ENCODE data around the gene AXIN1. TPM values are rescaled to one million over a fixed set of nuclear protein-coding genes. Genes with fewer than 3 reads are reported as not detected.

The AXIN1 gene
- total RNA-seq, 1 experiment from 2014 or later = 42.0 TPM

DNA sequence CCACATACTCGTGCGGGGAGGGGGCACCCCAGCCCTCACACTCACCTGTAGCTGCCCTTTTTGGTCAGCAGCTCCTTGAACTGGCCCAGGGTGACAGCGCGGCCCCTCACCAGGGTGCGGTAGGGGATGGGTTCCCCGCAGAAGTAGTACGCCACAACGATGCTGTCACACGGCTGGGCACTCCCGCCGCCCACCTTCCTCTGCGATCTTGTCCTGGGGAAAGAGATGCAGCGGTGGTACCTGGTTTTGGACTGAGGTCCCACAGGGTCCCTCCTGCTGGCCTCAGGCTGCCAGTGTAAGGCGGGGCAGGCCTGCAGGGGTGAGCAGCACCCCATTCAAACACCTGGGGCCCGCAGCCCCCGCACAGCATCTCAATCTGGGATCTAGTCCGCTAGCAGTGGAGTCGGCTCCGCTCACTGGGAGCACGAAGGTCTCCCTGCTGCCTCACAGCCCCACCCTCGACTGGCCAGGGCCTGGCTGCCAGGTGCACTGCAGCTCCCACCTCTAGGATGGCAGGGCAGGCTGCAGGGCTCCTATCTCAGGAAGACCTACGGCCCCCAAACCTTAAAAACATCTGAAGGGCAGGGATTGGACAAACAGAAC, 63.0 kb downstream of the AXIN1 start:
- H2AFZ ChIP-seq = no peak overlapping the region
- no peak overlapping the region for H3K4me2 ChIP-seq
- BruUV-seq (replicated peaks) = no TSS peak
- H3K4me1 ChIP-seq (replicated peaks; ENCODE audit: insufficient read depth) = no peaks in the 10 kb centered on the region
- H3K9me3 ChIP-seq (ENCODE audit: insufficient read depth, low read depth) = no peaks in the 10 kb centered on the region
- no peaks in the 10 kb centered on the region for H3K9me2 ChIP-seq (ENCODE audit: insufficient read depth)
- H3K36me3 ChIP-seq (ENCODE audit: low read depth) = no peaks in the 10 kb centered on the region
- no peak overlapping the region for H3K27ac ChIP-seq
- peaks cover 5% of the 10 kb centered on the region; the same call in 1 of the 2 replicates for H3F3A ChIP-seq (ENCODE audit: insufficient read depth, low read depth)
- POLR2A ChIA-PET (ENCODE audit: unreplicated experiment) = no interaction called here
- no peaks in the 10 kb centered on the region for H3K79me2 ChIP-seq (ENCODE audit: low read depth)
- TF ChIP-seq, protein P1, sequence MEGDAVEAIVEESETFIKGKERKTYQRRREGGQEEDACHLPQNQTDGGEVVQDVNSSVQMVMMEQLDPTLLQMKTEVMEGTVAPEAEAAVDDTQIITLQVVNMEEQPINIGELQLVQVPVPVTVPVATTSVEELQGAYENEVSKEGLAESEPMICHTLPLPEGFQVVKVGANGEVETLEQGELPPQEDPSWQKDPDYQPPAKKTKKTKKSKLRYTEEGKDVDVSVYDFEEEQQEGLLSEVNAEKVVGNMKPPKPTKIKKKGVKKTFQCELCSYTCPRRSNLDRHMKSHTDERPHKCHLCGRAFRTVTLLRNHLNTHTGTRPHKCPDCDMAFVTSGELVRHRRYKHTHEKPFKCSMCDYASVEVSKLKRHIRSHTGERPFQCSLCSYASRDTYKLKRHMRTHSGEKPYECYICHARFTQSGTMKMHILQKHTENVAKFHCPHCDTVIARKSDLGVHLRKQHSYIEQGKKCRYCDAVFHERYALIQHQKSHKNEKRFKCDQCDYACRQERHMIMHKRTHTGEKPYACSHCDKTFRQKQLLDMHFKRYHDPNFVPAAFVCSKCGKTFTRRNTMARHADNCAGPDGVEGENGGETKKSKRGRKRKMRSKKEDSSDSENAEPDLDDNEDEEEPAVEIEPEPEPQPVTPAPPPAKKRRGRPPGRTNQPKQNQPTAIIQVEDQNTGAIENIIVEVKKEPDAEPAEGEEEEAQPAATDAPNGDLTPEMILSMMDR (conservative IDR thresholded peaks at IDR 0.05) = no peak
- TF ChIP-seq EZH2 (IDR thresholded peaks at IDR 0.05; ENCODE audit: low read depth) = no peak
- intact Hi-C loops (cut with micrococcal nuclease; ENCODE audit: unreplicated experiment) = no loop called here
- H4K20me1 ChIP-seq (ENCODE audit: insufficient read depth) = no peaks in the 10 kb centered on the region; the same call in 1 of the 2 replicates
- no peaks in the 10 kb centered on the region for H3K27me3 ChIP-seq (ENCODE audit: insufficient read depth, low read depth)
- CTCF ChIA-PET = no interaction called here
- DNase-seq = no peak
- H3K4me3 ChIP-seq = no peak overlapping the region

GRCh38 chr16:287981-288920, 64.3 kb downstream of the AXIN1 start:
- H4K20me1 ChIP-seq (ENCODE audit: insufficient read depth) = no peaks in the 10 kb centered on the region; the same call in 1 of the 2 replicates
- no peak overlapping the region for H3K27ac ChIP-seq
- H3F3A ChIP-seq (ENCODE audit: insufficient read depth, low read depth) = peaks cover 5% of the 10 kb centered on the region; the same call in 1 of the 2 replicates
- no peaks in the 10 kb centered on the region for H3K4me1 ChIP-seq (replicated peaks; ENCODE audit: insufficient read depth)
- H3K4me2 ChIP-seq = no peak overlapping the region
- no peaks in the 10 kb centered on the region for H3K9me3 ChIP-seq (ENCODE audit: insufficient read depth, low read depth)
- no peak overlapping the region for H3K4me3 ChIP-seq
- intact Hi-C loops (cut with micrococcal nuclease; ENCODE audit: unreplicated experiment) = no loop called here
- no peak for TF ChIP-seq EZH2 (IDR thresholded peaks at IDR 0.05; ENCODE audit: low read depth)
- TF ChIP-seq, protein P1 (conservative IDR thresholded peaks at IDR 0.05) = no peak
- no peak overlapping the region for H2AFZ ChIP-seq
- DNase-seq = no peak
- CTCF ChIA-PET = no interaction called here
- H3K27me3 ChIP-seq (ENCODE audit: insufficient read depth, low read depth) = no peaks in the 10 kb centered on the region
- H3K36me3 ChIP-seq (ENCODE audit: low read depth) = no peaks in the 10 kb centered on the region
- POLR2A ChIA-PET (ENCODE audit: unreplicated experiment) = no interaction called here
- H3K9me2 ChIP-seq (ENCODE audit: insufficient read depth) = no peaks in the 10 kb centered on the region
- H3K79me2 ChIP-seq (ENCODE audit: low read depth) = no peaks in the 10 kb centered on the region
- no TSS peak for BruUV-seq (replicated peaks)

GRCh38 chr16:287298-287811, 65.2 kb downstream of the AXIN1 start:
- no TSS peak for BruUV-seq (replicated peaks)
- H4K20me1 ChIP-seq (ENCODE audit: insufficient read depth) = no peaks in the 10 kb centered on the region; the same call in 1 of the 2 replicates
- POLR2A ChIA-PET (ENCODE audit: unreplicated experiment) = no interaction called here
- TF ChIP-seq EZH2 (IDR thresholded peaks at IDR 0.05; ENCODE audit: low read depth) = no peak
- TF ChIP-seq, protein P1 (conservative IDR thresholded peaks at IDR 0.05) = no peak
- no peaks in the 10 kb centered on the region for H3K9me3 ChIP-seq (ENCODE audit: insufficient read depth, low read depth)
- no peaks in the 10 kb centered on the region for H3K79me2 ChIP-seq (ENCODE audit: low read depth)
- H2AFZ ChIP-seq = no peak overlapping the region
- peaks cover 5% of the 10 kb centered on the region; the same call in 1 of the 2 replicates for H3F3A ChIP-seq (ENCODE audit: insufficient read depth, low read depth)
- intact Hi-C loops (cut with micrococcal nuclease; ENCODE audit: unreplicated experiment) = no loop called here
- no peak overlapping the region for H3K4me2 ChIP-seq
- no peaks in the 10 kb centered on the region for H3K36me3 ChIP-seq (ENCODE audit: low read depth)
- CTCF ChIA-PET = no interaction called here
- DNase-seq = no peak
- H3K27me3 ChIP-seq (ENCODE audit: insufficient read depth, low read depth) = no peaks in the 10 kb centered on the region
- no peaks in the 10 kb centered on the region for H3K4me1 ChIP-seq (replicated peaks; ENCODE audit: insufficient read depth)
- no peak overlapping the region for H3K4me3 ChIP-seq
- no peak overlapping the region for H3K27ac ChIP-seq
- no peaks in the 10 kb centered on the region for H3K9me2 ChIP-seq (ENCODE audit: insufficient read depth)

All from PC-9 (cell line).